ENCODE measurements around the gene RAPGEF4. TPM values are rescaled to one million over a fixed set of nuclear protein-coding genes. Genes with fewer than 3 reads are reported as not detected.

Gene RAPGEF4
- total RNA-seq (2021; ENCODE audit: unreplicated experiment) (0.59 TPM), Bru-seq, nascent RNA (percentile 24 among the genes with signal in this experiment), BruChase-seq, experiment 1, labeled RNA remaining after a 6-hour chase (percentile 21 among the genes with signal in this experiment), BruChase-seq, experiment 2, labeled RNA remaining after a 2-hour chase (percentile 24 among the genes with signal in this experiment)
- 0.49 and 0.87 TPM in 2 replicates for polyA plus RNA-seq (2012)
- long read RNA-seq, partial matches to known transcripts = 0 of 1 reads
- long read RNA-seq, other reads (novel, unspliced or antisense) = 1 of 1 reads

- Histone ChIP-seq H4K20me1 (ENCODE audit: insufficient read depth) (no peaks in the 10 kb centered on the region), H3K27me3 (ENCODE audit: insufficient read depth, low read length) (no peaks in the 10 kb centered on the region), H3K4me3 (replicated peaks in 1 of 2; ENCODE audit: low read depth in 1 of 2, low read length in 2 of 2) (no peak within 1 kb of the TSS), H3K9me2 (ENCODE audit: insufficient read depth) (no peaks in the 10 kb centered on the region), H3K4me1 (ENCODE audit: control insufficient read depth in 1 of 2, insufficient read depth in 2 of 2, low read length in 2 of 2) (no peaks in the 10 kb centered on the region), H3K27ac (ENCODE audit: low read depth, low read length) (no peak within 1 kb of the TSS), H3K36me3 (ENCODE audit: control insufficient read depth in 1 of 2, insufficient read depth in 2 of 2, low read length in 2 of 2) (no peaks in the 10 kb centered on the region), H3K79me2 (ENCODE audit: insufficient read depth, low read length) (no peaks in the 10 kb centered on the region), H3K9me3 (ENCODE audit: control insufficient read depth in 1 of 2, insufficient read depth in 1 of 2, low read depth in 1 of 2, low read length in 2 of 2) (no peaks in the 10 kb centered on the region), H3K9ac (ENCODE audit: low read length) (no peak within 1 kb of the TSS), H3K4me2 (ENCODE audit: low read length) (no peak within 1 kb of the TSS), H2AFZ (ENCODE audit: low read depth, low read length, poor library complexity, severe bottlenecking) (no peak within 1 kb of the TSS)
- CTCF ChIA-PET = no interaction called here
- intact Hi-C loops (cut with micrococcal nuclease) = no loop called here
- TF ChIP-seq SRF (IDR thresholded peaks at IDR 0.05; ENCODE audit: low read depth) (no peak), REST (IDR thresholded peaks at IDR 0.05; ENCODE audit: low read depth) (no peak), ZNF274 (IDR thresholded peaks at IDR 0.05; ENCODE audit: low read depth, low read length) (no peak), EZH2 (IDR thresholded peaks at IDR 0.05) (no peak), FOSL1 (IDR thresholded peaks at IDR 0.05; ENCODE audit: low read depth) (no peak), YY1 (IDR thresholded peaks at IDR 0.05; ENCODE audit: extremely low read depth, insufficient replicate concordance, low read depth, low read length) (no peak), MAX (IDR thresholded peaks at IDR 0.05) (no peak), SP1 (IDR thresholded peaks at IDR 0.05; ENCODE audit: low read depth) (no peak), POLR2AphosphoS5 (IDR thresholded peaks at IDR 0.05; ENCODE audit: low read depth, low read length) (no peak)
- POLR2A ChIA-PET = no interaction called here
- BruUV-seq (replicated peaks) = no TSS peak
- ATAC-seq = no peak
- DNase-seq (ENCODE audit: low read depth, low spot score) = no peak
- RAD21 ChIA-PET (ENCODE audit: low non-redundant PET in 1 of 2, low total read pairs in 2 of 2, uncharacterized antibody in 2 of 2, unreplicated experiment in 2 of 2) = no interaction called here
Measured at GRCh38 chr2:172735582-172736423, at the start of gene RAPGEF4. TSS of gene RAPGEF4 (plus strand) at chr2:172735845. CDS start at chr2:172735984, 139 bp downstream.
